ENCODE data around the gene CR1. TPM values are rescaled to one million over a fixed set of nuclear protein-coding genes. Genes with fewer than 3 reads are reported as not detected.
A peak's percentile ranks its signal among the peaks of the same experiment; 100 is the strongest.

The CR1 gene
- total RNA-seq, 1 experiment from 2014 or later, result 0.13 TPM

DNA sequence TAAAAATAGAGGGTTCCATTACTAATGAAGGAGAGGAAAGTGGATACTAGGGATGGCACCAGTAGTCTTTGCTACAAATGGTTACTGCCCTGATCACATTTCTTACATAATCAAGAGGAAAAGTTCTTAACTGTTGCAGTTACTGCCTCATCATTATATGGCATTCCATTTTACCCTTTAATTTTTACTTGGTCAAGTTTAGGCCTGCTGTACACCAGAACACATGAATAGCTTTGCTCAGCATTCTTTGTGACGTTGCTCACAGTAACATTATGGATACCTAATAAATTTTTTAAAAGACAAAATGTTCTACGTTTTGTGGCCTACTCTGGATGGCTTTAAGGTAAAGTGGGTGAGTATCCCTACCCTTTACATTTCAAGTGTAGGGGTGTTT is 110.4 kb downstream of the CR1 start (continued):
- TF ChIP-seq OVOL2 (CRISPR knock-in tag; IDR thresholded peaks at IDR 0.05; ENCODE audit: borderline replicate concordance) (no peak), SMAD3 (CRISPR knock-in tag; IDR thresholded peaks at IDR 0.05; ENCODE audit: borderline replicate concordance) (no peak), GABPB1 (CRISPR knock-in tag; IDR thresholded peaks at IDR 0.05) (no peak)

GRCh38 chr1:207612762-207613161 is 116.8 kb downstream of the CR1 start:
- DNase-seq (ENCODE audit: low spot score) (no peak), ATAC-seq (no peak)
- no peak overlapping the region for H3K4me3 Mint-ChIP-seq
- peaks cover 20% of the 10 kb centered on the region for H3K9me3 Mint-ChIP-seq
- POLR2A ChIA-PET, result no interaction called here
- H3K27ac Mint-ChIP-seq, result no peak overlapping the region
- peaks cover 19% of the 10 kb centered on the region for H3K36me3 Mint-ChIP-seq
- H3K4me1 Mint-ChIP-seq, result no peaks in the 10 kb centered on the region
- no peak for TF ChIP-seq ZBTB21 (CRISPR knock-in tag; IDR thresholded peaks at IDR 0.05; ENCODE audit: borderline replicate concordance)
- no peak for TF ChIP-seq FOXP1 (CRISPR knock-in tag; IDR thresholded peaks at IDR 0.05; ENCODE audit: borderline replicate concordance)
- CTCF ChIA-PET, result no interaction called here
- no peaks in the 10 kb centered on the region; the same call in 1 of the 2 replicates for H3K27me3 Mint-ChIP-seq (ENCODE audit: low read depth)

DNA sequence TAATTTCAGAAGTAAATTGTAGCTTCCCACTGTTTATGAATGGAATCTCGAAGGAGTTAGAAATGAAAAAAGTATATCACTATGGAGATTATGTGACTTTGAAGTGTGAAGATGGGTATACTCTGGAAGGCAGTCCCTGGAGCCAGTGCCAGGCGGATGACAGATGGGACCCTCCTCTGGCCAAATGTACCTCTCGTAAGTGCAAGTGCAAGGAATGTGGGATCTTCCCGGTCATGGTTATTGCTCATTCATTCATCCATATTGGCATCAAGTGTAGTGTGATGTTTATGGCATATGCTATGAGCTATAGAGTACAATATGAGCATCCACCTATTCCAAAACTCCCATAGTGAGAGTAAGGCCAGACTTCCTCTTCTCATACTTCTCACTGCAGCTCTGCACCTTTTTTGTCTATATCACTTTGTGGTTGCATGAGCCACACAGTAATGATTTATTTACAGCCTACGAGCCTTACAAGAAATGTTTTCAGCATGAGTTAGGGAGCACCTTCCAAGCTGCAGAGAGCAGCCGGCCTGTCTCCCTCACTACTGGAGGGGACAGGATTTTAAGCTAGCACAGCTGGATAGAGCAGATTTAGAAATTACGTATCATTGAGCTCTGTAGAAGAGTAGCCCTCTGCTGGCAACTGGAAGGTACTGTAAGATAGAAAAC is 124.0 kb downstream of the CR1 start:
- Mint-ChIP-seq H3K9me3 (peaks cover 3% of the 10 kb centered on the region), H3K4me1 (peaks cover 15% of the 10 kb centered on the region), H3K27me3 (ENCODE audit: low read depth) (no peaks in the 10 kb centered on the region), H3K27ac (no peak overlapping the region; the same call in 1 of the 2 replicates), H3K36me3 (peaks cover 3% of the 10 kb centered on the region), H3K4me3 (no peak overlapping the region)
- CTCF ChIA-PET, result interaction anchor here (0.7 to 3.3 kb wide), 24 partner anchors 8 to 642 kb away, joined by 3 to 25 read pairs (median 4); partner anchors contain the start of gene CD46
- DNase-seq (ENCODE audit: low spot score) (no peak), ATAC-seq (peak; percentile 98)
- POLR2A ChIA-PET, result no interaction called here
- TF ChIP-seq, protein P1, sequence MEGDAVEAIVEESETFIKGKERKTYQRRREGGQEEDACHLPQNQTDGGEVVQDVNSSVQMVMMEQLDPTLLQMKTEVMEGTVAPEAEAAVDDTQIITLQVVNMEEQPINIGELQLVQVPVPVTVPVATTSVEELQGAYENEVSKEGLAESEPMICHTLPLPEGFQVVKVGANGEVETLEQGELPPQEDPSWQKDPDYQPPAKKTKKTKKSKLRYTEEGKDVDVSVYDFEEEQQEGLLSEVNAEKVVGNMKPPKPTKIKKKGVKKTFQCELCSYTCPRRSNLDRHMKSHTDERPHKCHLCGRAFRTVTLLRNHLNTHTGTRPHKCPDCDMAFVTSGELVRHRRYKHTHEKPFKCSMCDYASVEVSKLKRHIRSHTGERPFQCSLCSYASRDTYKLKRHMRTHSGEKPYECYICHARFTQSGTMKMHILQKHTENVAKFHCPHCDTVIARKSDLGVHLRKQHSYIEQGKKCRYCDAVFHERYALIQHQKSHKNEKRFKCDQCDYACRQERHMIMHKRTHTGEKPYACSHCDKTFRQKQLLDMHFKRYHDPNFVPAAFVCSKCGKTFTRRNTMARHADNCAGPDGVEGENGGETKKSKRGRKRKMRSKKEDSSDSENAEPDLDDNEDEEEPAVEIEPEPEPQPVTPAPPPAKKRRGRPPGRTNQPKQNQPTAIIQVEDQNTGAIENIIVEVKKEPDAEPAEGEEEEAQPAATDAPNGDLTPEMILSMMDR (IDR thresholded peaks at IDR 0.05), result peak; percentile 66
- TF ChIP-seq ETV6 (CRISPR knock-in tag; IDR thresholded peaks at IDR 0.05) (no peak), ZNF425 (CRISPR knock-in tag; conservative IDR thresholded peaks at IDR 0.05) (no peak)

DNA sequence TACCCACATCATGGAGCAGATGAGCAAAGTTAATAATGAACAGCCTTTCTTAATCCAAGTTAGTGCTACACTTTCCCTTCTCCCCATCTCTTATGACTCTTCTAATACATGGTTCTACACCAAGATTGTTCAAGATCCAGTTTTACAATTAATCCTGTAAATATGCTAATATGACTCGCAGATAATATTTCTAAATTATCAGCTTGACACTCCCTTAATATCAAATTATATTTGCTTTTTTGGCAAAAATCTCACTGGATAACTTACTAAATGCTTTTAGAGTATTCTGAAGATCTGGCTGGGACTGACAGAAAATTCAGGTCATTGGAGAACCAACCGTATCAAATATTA is 124.6 kb downstream of the CR1 start:
- no peak for ATAC-seq
- Mint-ChIP-seq H3K27ac (no peak overlapping the region), H3K4me1 (peaks cover 15% of the 10 kb centered on the region), H3K27me3 (ENCODE audit: low read depth) (no peaks in the 10 kb centered on the region), H3K36me3 (peaks cover 8% of the 10 kb centered on the region), H3K4me3 (no peak overlapping the region), H3K9me3 (peaks cover 8% of the 10 kb centered on the region)
- DNase-seq (ENCODE audit: low spot score), result no peak
- ChIA-PET CTCF (interaction anchor here (0.7 to 3.3 kb wide), 24 partner anchors 8 to 642 kb away, joined by 3 to 25 read pairs (median 4); partner anchors contain the start of gene CD46), POLR2A (no interaction called here)
- TF ChIP-seq SMAD4 (CRISPR knock-in tag; IDR thresholded peaks at IDR 0.05) (no peak), NR3C1 (CRISPR knock-in tag; conservative IDR thresholded peaks at IDR 0.05; ENCODE audit: low read depth) (no peak), IRF2 (CRISPR knock-in tag; IDR thresholded peaks at IDR 0.05; ENCODE audit: borderline replicate concordance, low read depth) (no peak), ZNF423 (CRISPR knock-in tag; IDR thresholded peaks at IDR 0.05) (no peak), JAZF1 (CRISPR knock-in tag; IDR thresholded peaks at IDR 0.05) (no peak), ZNF416 (CRISPR knock-in tag; IDR thresholded peaks at IDR 0.05) (no peak), PRDM15 (CRISPR knock-in tag; IDR thresholded peaks at IDR 0.05) (no peak), ESRRA (CRISPR knock-in tag; IDR thresholded peaks at IDR 0.05; ENCODE audit: borderline replicate concordance) (no peak), ZNF138 (CRISPR knock-in tag; conservative IDR thresholded peaks at IDR 0.05) (no peak), TEAD4 (CRISPR knock-in tag; IDR thresholded peaks at IDR 0.05) (no peak)
- TF ChIP-seq, protein P1 (IDR thresholded peaks at IDR 0.05), result no peak; the same call in none of the 2 replicates
- TF ChIP-seq, protein P2, sequence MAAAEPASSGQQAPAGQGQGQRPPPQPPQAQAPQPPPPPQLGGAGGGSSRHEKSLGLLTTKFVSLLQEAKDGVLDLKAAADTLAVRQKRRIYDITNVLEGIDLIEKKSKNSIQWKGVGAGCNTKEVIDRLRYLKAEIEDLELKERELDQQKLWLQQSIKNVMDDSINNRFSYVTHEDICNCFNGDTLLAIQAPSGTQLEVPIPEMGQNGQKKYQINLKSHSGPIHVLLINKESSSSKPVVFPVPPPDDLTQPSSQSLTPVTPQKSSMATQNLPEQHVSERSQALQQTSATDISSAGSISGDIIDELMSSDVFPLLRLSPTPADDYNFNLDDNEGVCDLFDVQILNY (CRISPR knock-in tag; IDR thresholded peaks at IDR 0.05), result no peak

Data from WTC11 (cell line).